Activated T-cell treated with anti-CD3 and anti-CD28 coated beads, Interleukin-2, amount 50 U/mL, for 24 hours (primary cell): ENCODE results near the gene HHLA2.

Experiments used
- DNase-seq: peaks from one replicate; pipeline ENCODE4 v3.0.0-alpha.2; 2020
- H3K27ac Mint-ChIP-seq: 2 replicates; pipeline ENCODE4 v1.8.0; 2020; ENCODE audit warnings: mild to moderate bottlenecking, mixed read lengths
- H3K27me3 Mint-ChIP-seq: 2 replicates; pipeline ENCODE4 v1.8.0; 2020; ENCODE audit warnings: mixed read lengths
- H3K36me3 Mint-ChIP-seq: 2 replicates; pipeline ENCODE4 v1.8.0; 2020; ENCODE audit warnings: low read depth, mixed read lengths
- H3K4me1 Mint-ChIP-seq: 2 replicates; pipeline ENCODE4 v1.8.0; 2020; ENCODE audit warnings: low read depth, mixed read lengths
- H3K4me3 Mint-ChIP-seq: 2 replicates; pipeline ENCODE4 v1.8.0; 2020; ENCODE audit warnings: mild to moderate bottlenecking, moderate library complexity, mixed read lengths
- H3K9me3 Mint-ChIP-seq: 2 replicates; pipeline ENCODE4 v1.8.0; 2020; ENCODE audit warnings: mixed read lengths

HHLA2 gene

DNA sequence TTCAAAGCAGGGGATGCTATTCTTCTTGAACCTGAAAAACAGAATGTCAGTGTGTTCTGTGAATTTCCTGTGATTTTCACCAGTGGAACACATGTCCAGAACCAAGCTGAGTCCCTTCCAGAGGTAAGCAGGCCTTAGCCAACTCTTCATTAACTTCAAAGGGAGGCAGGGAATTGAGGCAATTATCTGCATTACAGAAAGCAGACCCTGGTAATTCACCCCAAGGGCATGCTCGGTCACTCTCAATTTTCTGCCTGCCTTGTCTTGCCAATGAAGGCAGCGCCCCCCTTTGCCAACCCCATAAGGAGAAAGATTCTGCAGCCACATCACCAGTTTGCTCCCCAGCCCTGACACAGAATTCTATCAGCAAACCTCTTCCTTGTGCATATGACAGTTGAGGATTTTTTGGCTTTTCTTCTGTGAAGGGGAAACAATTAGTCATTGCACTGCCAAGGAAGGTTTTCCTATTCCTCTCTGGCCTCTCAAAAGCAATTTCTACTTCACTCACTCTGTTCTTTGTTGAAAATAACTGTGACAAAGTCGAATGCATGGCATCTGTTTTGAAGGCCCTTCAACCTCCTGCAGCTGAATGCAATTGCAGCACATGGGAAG lies 85.3 kb downstream of the HHLA2 start:
- no peaks in the 10 kb centered on the region for H3K27me3 Mint-ChIP-seq
- no peaks in the 10 kb centered on the region for H3K9me3 Mint-ChIP-seq
- peaks cover 8% of the 10 kb centered on the region for H3K4me1 Mint-ChIP-seq
- no peak overlapping the region for H3K4me3 Mint-ChIP-seq
- no peak for DNase-seq
- H3K27ac Mint-ChIP-seq = no peak overlapping the region
- H3K36me3 Mint-ChIP-seq = no peaks in the 10 kb centered on the region

GRCh38 chr3:108383306-108383705 lies 87.0 kb downstream of the HHLA2 start:
- H3K27ac Mint-ChIP-seq = no peak overlapping the region
- H3K36me3 Mint-ChIP-seq = no peaks in the 10 kb centered on the region
- no peaks in the 10 kb centered on the region for H3K27me3 Mint-ChIP-seq
- H3K4me3 Mint-ChIP-seq = no peak overlapping the region
- H3K9me3 Mint-ChIP-seq = no peaks in the 10 kb centered on the region
- peaks cover 24% of the 10 kb centered on the region for H3K4me1 Mint-ChIP-seq
- DNase-seq = no peak

DNA sequence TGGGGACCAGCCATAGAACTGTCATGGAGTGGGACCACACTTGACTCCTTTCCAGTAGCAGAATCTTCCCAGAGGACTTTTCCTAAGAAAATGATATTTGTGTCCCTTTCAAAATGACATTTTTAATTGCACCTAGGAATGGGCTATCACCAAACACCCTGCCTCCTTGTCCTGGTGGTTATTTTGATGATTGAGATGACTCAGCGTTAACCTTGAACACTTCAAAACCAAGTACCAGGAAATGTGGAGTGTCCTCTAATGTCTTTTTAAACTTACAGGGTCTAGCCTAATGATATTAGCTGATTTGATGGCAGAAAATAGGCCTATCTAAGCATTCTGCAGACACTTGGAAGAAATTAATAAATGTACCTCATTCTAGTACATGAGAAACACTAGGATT lies 90.7 kb downstream of the HHLA2 start:
- Mint-ChIP-seq H3K4me3 (no peak overlapping the region), H3K4me1 (peaks cover 31% of the 10 kb centered on the region), H3K27me3 (peaks cover 11% of the 10 kb centered on the region), H3K27ac (no peak overlapping the region), H3K9me3 (no peaks in the 10 kb centered on the region), H3K36me3 (no peaks in the 10 kb centered on the region)
- no peak for DNase-seq

- H3K27ac Mint-ChIP-seq = peak overlapping the region; percentile 75
- peak; percentile 57 for DNase-seq
- no peaks in the 10 kb centered on the region for H3K9me3 Mint-ChIP-seq
- H3K4me3 Mint-ChIP-seq = peak overlapping the region; percentile 19
- peaks cover 21% of the 10 kb centered on the region for H3K27me3 Mint-ChIP-seq
- no peaks in the 10 kb centered on the region for H3K36me3 Mint-ChIP-seq
- H3K4me1 Mint-ChIP-seq = peaks cover 30% of the 10 kb centered on the region
Observed at GRCh38 chr3:108388136-108389132, 92.1 kb downstream of the HHLA2 start.

- peaks cover 30% of the 10 kb centered on the region for H3K4me1 Mint-ChIP-seq
- no peaks in the 10 kb centered on the region for H3K36me3 Mint-ChIP-seq
- no peaks in the 10 kb centered on the region for H3K9me3 Mint-ChIP-seq
- no peak overlapping the region for H3K4me3 Mint-ChIP-seq
- H3K27ac Mint-ChIP-seq = no peak overlapping the region
- H3K27me3 Mint-ChIP-seq = peaks cover 21% of the 10 kb centered on the region
- no peak for DNase-seq
Observed at GRCh38 chr3:108389372-108389771, 93.0 kb downstream of the HHLA2 start.

DNA sequence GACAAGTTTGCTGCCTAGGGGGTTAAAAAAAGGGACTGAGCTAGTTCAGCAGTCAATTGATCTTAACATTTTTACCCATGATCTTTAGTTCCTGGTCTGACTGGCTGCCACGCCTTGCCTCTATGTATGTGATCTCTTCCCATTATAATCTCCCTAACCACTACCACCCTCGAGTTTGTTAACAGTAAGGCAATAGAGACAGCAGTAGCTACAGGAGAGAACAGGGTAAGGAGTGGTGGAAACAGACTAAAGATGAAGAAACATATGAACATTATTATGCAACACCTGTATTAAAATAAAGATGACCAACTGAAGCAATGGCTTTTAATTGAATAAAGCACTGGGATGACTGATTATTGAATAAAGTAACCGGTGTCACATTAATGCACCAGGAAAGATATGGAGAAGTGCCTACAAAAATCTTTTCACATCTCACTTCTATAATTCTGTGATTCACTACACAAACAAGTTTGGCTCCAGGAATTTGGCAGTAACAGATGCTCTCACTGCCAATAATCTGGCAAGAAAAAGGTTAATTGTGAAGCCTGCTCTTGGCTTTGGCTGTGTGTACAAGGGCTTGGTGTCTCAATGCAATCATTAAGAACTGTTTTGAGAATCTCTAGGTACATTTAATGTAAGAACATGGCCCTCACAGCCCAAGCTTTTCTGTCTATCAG lies 95.7 kb downstream of the HHLA2 start:
- no peak for DNase-seq
- Mint-ChIP-seq H3K27ac (no peak overlapping the region), H3K9me3 (no peaks in the 10 kb centered on the region), H3K36me3 (no peaks in the 10 kb centered on the region), H3K4me3 (no peak overlapping the region), H3K4me1 (peaks cover 24% of the 10 kb centered on the region), H3K27me3 (peaks cover 21% of the 10 kb centered on the region)

- no peaks in the 10 kb centered on the region for H3K36me3 Mint-ChIP-seq
- H3K27ac Mint-ChIP-seq = no peak overlapping the region
Observed at GRCh38 chr3:108393128-108393900, 97.0 kb downstream of the HHLA2 start.

DNA sequence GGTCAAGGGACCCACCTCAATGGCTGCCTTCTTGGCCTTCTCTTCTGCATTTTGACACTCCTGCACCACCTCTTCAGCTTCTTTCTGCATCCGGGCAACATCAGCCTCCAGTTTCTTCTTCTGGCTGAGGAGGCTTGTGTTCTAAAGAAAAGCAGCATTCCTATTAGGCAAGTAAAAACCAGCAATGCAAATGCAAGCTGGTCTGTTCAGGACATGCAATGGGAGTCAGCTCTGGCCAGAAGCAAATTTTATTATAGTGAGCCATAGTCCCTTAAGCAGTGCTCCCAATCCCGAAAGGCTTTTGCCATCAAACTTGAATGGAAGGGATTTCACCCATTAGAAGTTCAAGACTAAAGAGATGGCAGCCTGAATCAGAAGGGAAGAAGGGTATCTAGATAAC lies 97.7 kb downstream of the HHLA2 start:
- Mint-ChIP-seq H3K9me3 (no peaks in the 10 kb centered on the region), H3K4me1 (peaks cover 5% of the 10 kb centered on the region), H3K27me3 (peaks cover 21% of the 10 kb centered on the region), H3K27ac (no peak overlapping the region), H3K36me3 (no peaks in the 10 kb centered on the region), H3K4me3 (no peak overlapping the region)
- DNase-seq = no peak

More at GRCh38 chr3:108393128-108393900, 97.0 kb downstream of the HHLA2 start:
- Mint-ChIP-seq H3K9me3 (no peaks in the 10 kb centered on the region), H3K4me1 (peaks cover 12% of the 10 kb centered on the region), H3K27me3 (peaks cover 21% of the 10 kb centered on the region), H3K4me3 (no peak overlapping the region)
- DNase-seq = no peak

DNA sequence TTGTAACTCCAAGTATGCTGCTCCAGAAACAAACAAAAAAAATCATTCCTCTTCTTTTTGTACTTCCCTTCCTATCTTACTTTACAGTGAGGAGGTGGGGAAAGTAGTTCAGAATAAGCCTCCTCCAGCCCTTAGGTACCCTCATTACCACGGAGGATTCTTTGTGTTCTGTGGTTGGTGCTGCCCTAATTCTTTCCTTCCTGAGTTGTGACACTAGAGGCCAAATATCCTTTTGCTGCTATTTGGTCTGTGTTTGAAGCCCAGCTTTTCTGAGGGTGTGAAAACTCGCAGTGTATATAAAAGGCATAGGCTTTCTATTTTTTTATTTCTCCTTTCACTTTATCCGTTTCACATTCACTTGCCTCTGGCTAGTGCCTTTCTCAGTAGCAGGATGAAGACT lies 98.2 kb downstream of the HHLA2 start:
- no peak for DNase-seq
- H3K9me3 Mint-ChIP-seq = no peaks in the 10 kb centered on the region
- H3K27ac Mint-ChIP-seq = no peak overlapping the region
- H3K27me3 Mint-ChIP-seq = peaks cover 21% of the 10 kb centered on the region
- no peaks in the 10 kb centered on the region for H3K36me3 Mint-ChIP-seq
- H3K4me3 Mint-ChIP-seq = no peak overlapping the region
- no peaks in the 10 kb centered on the region for H3K4me1 Mint-ChIP-seq

- no peak for DNase-seq
- Mint-ChIP-seq H3K4me1 (no peaks in the 10 kb centered on the region), H3K9me3 (no peaks in the 10 kb centered on the region), H3K27me3 (peaks cover 16% of the 10 kb centered on the region), H3K27ac (no peak overlapping the region), H3K36me3 (no peaks in the 10 kb centered on the region), H3K4me3 (no peak overlapping the region)
Observed at GRCh38 chr3:108396336-108396735, 100.0 kb downstream of the HHLA2 start.

GRCh38 chr3:108398510-108398909 lies 102.2 kb downstream of the HHLA2 start:
- Mint-ChIP-seq H3K9me3 (no peaks in the 10 kb centered on the region), H3K27ac (no peak overlapping the region), H3K4me1 (no peaks in the 10 kb centered on the region), H3K36me3 (no peaks in the 10 kb centered on the region), H3K4me3 (no peak overlapping the region), H3K27me3 (no peaks in the 10 kb centered on the region)
- no peak for DNase-seq

DNA sequence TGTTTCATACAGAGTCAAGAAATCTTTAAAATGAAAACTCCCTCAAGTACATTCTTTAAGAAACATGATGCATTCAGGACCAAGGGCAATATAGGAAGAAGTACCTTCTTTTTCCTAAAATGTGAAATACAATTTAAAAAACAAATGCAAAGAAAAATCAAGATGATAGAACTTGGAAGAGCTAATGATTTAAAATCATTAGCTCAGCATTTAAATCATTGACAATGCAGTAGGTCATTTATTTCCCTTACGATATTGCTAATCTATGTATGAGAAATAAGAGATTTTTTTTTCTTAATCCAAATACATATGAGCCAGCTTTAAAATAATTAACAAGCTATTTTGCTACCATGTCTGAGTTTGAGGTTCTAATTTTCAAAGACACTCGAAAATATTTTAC lies 105.5 kb downstream of the HHLA2 start:
- no peaks in the 10 kb centered on the region for H3K27me3 Mint-ChIP-seq
- peaks cover 4% of the 10 kb centered on the region for H3K4me1 Mint-ChIP-seq
- no peaks in the 10 kb centered on the region for H3K36me3 Mint-ChIP-seq
- H3K4me3 Mint-ChIP-seq = no peak overlapping the region
- no peak overlapping the region for H3K27ac Mint-ChIP-seq
- DNase-seq = no peak
- H3K9me3 Mint-ChIP-seq = no peaks in the 10 kb centered on the region

- no peak for DNase-seq
- Mint-ChIP-seq H3K27me3 (no peaks in the 10 kb centered on the region), H3K4me1 (peaks cover 10% of the 10 kb centered on the region), H3K36me3 (no peaks in the 10 kb centered on the region), H3K9me3 (no peaks in the 10 kb centered on the region), H3K4me3 (no peak overlapping the region), H3K27ac (no peak overlapping the region)
Observed at GRCh38 chr3:108403198-108403597, 106.8 kb downstream of the HHLA2 start.

- Mint-ChIP-seq H3K36me3 (no peaks in the 10 kb centered on the region), H3K4me3 (no peak overlapping the region), H3K9me3 (no peaks in the 10 kb centered on the region), H3K27me3 (no peaks in the 10 kb centered on the region), H3K4me1 (peaks cover 10% of the 10 kb centered on the region), H3K27ac (no peak overlapping the region)
- DNase-seq = no peak
Observed at GRCh38 chr3:108403686-108404345, 107.5 kb downstream of the HHLA2 start.
